ENCODE results near the gene TMEM245. TPM values are rescaled to one million over a fixed set of nuclear protein-coding genes. Genes with fewer than 3 reads are reported as not detected.
A peak's percentile ranks its signal among the peaks of the same experiment; 100 is the strongest.

TMEM245 gene
- total and polyA plus RNA-seq, 2 of the 13 experiments (the other 11 are each of a cell fraction or from before 2014, with no cell fraction given): 53.5 to 55.4 TPM

DNA sequence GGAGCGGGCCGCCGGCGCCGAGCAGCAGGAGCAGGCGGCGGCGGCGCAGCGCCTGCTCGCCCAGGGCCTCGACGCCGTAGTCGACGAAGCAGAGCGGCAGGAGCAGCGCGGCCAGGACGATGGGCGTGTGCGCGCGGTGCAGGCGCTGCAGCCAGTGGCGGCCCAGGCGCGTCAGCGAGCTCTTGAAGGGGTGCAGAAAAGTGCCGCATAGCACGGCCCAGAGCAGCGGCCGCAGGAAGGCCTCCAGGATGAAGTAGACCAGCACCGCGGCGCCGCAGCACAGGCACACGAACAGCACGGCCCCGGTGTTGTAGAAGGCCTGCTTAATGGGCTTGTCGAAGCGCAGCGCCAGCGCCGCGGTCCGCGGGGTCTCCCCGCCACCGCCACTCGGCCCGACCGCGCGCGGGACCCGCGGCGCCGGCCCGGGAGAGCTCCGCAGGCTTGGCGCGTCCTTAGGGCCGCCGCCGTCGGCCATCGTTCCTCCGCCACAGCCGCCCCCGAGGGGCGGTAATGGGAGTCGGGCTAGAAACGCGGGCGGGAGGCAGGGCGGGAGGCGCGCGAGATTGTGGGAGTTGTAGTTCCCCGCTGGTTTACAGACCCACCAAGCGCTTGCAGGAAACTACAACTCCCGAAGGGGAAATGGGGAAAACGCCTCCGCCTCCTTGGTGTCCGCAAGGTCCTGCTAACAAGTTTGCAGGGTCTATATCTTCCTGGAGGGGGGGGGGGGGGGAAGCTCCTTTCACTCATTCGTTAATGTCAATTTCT, at the start of gene TMEM245 (continued):
- TF ChIP-seq, protein P1, sequence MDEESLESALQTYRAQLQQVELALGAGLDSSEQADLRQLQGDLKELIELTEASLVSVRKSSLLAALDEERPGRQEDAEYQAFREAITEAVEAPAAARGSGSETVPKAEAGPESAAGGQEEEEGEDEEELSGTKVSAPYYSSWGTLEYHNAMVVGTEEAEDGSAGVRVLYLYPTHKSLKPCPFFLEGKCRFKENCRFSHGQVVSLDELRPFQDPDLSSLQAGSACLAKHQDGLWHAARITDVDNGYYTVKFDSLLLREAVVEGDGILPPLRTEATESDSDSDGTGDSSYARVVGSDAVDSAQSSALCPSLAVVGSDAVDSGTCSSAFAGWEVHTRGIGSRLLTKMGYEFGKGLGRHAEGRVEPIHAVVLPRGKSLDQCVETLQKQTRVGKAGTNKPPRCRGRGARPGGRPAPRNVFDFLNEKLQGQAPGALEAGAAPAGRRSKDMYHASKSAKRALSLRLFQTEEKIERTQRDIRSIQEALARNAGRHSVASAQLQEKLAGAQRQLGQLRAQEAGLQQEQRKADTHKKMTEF (CRISPR knock-in tag; IDR thresholded peaks at IDR 0.05): 0 out of 2 replicates have a peak, but pooled peaks have one; percentile 36
- peak; percentile 47; the same call in 1 of the 2 replicates for TF ChIP-seq CCDC6 (CRISPR knock-in tag; IDR thresholded peaks at IDR 0.05)
- no peak for TF ChIP-seq FOXA1 (IDR thresholded peaks at IDR 0.05)
- TF ChIP-seq FOXA1 (CRISPR knock-in tag; IDR thresholded peaks at IDR 0.05): no peak
- no peak; the same call in 1 of the 2 replicates for TF ChIP-seq PAX8 (CRISPR knock-in tag; IDR thresholded peaks at IDR 0.05; ENCODE audit: borderline replicate concordance)
- TF ChIP-seq ZNF570 (CRISPR knock-in tag; IDR thresholded peaks at IDR 0.05; ENCODE audit: borderline replicate concordance): no peak
- no peak for TF ChIP-seq ZSCAN29 (CRISPR knock-in tag; conservative IDR thresholded peaks at IDR 0.05)
- no peak for TF ChIP-seq HNF4A (CRISPR knock-in tag; IDR thresholded peaks at IDR 0.05)
- peak; percentile 60; the same call in 1 of the 2 replicates for TF ChIP-seq HOXA3 (CRISPR knock-in tag; IDR thresholded peaks at IDR 0.05)
- TF ChIP-seq, protein P2, sequence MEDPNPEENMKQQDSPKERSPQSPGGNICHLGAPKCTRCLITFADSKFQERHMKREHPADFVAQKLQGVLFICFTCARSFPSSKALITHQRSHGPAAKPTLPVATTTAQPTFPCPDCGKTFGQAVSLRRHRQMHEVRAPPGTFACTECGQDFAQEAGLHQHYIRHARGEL (CRISPR knock-in tag; IDR thresholded peaks at IDR 0.05): no peak
- no peak for TF ChIP-seq MYNN (CRISPR knock-in tag; IDR thresholded peaks at IDR 0.05; ENCODE audit: low read depth)
- TF ChIP-seq, protein P3, sequence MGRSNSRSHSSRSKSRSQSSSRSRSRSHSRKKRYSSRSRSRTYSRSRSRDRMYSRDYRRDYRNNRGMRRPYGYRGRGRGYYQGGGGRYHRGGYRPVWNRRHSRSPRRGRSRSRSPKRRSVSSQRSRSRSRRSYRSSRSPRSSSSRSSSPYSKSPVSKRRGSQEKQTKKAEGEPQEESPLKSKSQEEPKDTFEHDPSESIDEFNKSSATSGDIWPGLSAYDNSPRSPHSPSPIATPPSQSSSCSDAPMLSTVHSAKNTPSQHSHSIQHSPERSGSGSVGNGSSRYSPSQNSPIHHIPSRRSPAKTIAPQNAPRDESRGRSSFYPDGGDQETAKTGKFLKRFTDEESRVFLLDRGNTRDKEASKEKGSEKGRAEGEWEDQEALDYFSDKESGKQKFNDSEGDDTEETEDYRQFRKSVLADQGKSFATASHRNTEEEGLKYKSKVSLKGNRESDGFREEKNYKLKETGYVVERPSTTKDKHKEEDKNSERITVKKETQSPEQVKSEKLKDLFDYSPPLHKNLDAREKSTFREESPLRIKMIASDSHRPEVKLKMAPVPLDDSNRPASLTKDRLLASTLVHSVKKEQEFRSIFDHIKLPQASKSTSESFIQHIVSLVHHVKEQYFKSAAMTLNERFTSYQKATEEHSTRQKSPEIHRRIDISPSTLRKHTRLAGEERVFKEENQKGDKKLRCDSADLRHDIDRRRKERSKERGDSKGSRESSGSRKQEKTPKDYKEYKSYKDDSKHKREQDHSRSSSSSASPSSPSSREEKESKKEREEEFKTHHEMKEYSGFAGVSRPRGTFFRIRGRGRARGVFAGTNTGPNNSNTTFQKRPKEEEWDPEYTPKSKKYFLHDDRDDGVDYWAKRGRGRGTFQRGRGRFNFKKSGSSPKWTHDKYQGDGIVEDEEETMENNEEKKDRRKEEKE (IDR thresholded peaks at IDR 0.05): no peak
- no peak for TF ChIP-seq DNMT3B (CRISPR knock-in tag; conservative IDR thresholded peaks at IDR 0.05)
- no peak for TF ChIP-seq RFX3 (CRISPR knock-in tag; IDR thresholded peaks at IDR 0.05)
- TF ChIP-seq, protein P4, sequence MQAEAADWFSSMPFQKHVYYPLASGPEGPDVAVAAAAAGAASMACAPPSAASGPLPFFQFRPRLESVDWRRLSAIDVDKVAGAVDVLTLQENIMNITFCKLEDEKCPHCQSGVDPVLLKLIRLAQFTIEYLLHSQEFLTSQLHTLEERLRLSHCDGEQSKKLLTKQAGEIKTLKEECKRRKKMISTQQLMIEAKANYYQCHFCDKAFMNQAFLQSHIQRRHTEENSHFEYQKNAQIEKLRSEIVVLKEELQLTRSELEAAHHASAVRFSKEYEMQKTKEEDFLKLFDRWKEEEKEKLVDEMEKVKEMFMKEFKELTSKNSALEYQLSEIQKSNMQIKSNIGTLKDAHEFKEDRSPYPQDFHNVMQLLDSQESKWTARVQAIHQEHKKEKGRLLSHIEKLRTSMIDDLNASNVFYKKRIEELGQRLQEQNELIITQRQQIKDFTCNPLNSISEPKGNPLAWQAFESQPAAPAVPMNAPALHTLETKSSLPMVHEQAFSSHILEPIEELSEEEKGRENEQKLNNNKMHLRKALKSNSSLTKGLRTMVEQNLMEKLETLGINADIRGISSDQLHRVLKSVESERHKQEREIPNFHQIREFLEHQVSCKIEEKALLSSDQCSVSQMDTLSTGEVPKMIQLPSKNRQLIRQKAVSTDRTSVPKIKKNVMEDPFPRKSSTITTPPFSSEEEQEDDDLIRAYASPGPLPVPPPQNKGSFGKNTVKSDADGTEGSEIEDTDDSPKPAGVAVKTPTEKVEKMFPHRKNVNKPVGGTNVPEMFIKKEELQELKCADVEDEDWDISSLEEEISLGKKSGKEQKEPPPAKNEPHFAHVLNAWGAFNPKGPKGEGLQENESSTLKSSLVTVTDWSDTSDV (CRISPR knock-in tag; IDR thresholded peaks at IDR 0.05): no peak
- 0 out of 2 replicates have a peak, but pooled peaks have one; percentile 38 for TF ChIP-seq CBFB (CRISPR knock-in tag; IDR thresholded peaks at IDR 0.05)
- TF ChIP-seq ZIK1 (CRISPR knock-in tag; IDR thresholded peaks at IDR 0.05; ENCODE audit: borderline replicate concordance, low read depth): peak; percentile 83
- no peak for TF ChIP-seq GZF1 (CRISPR knock-in tag; IDR thresholded peaks at IDR 0.05)
- no peak for TF ChIP-seq ZNF660 (CRISPR knock-in tag; IDR thresholded peaks at IDR 0.05; ENCODE audit: borderline replicate concordance, low read depth)
- no peak for TF ChIP-seq RORA (CRISPR knock-in tag; IDR thresholded peaks at IDR 0.05)
- no peak for TF ChIP-seq ZNF775 (CRISPR knock-in tag; IDR thresholded peaks at IDR 0.05; ENCODE audit: borderline replicate concordance)
- TF ChIP-seq ZNF567 (CRISPR knock-in tag; IDR thresholded peaks at IDR 0.05; ENCODE audit: borderline replicate concordance): no peak

Data from HepG2 (cell line).